GM23338 (cell line): ENCODE results near the gene GAGE12J. TPM values are rescaled to one million over a fixed set of nuclear protein-coding genes. Genes with fewer than 3 reads are reported as not detected.

Experiments
- ATAC-seq: fragments of 200-7000 bp; cut with Tn5 transposase; 3 replicates; pipeline ENCODE4 v1.9.1; 2020
- DNase-seq: peaks from one replicate; pipeline ENCODE4 v3.0.0-alpha.2; 2015; ENCODE audit warnings: low spot score
- H2AFZ ChIP-seq: fragments of 200-600 bp; sonication (generic); 2 replicates; pipeline ENCODE4 v1.8.0; 2016; ENCODE audit warnings: antibody characterized with exemption, mild to moderate bottlenecking, moderate library complexity
- H3F3A ChIP-seq: fragments of 200-600 bp; sonication (generic); replicated peaks from 2 replicates; pipeline ENCODE4 v1.8.0; 2017; ENCODE audit warnings: antibody characterized with exemption, mixed run types, low read depth
- H3K27ac ChIP-seq: fragments of 200-600 bp; sonication (generic); 2 replicates; pipeline ENCODE4 v1.6.1; 2016; ENCODE audit warnings: low read depth
- H3K27me3 ChIP-seq: fragments of 200-600 bp; sonication (generic); 2 replicates; pipeline ENCODE4 v1.8.0; 2016; ENCODE audit warnings: mild to moderate bottlenecking, mixed run types, moderate library complexity; ENCODE audit not compliant: insufficient read depth
- H3K36me3 ChIP-seq: fragments of 200-600 bp; sonication (generic); 2 replicates; pipeline ENCODE4 v1.8.0; 2016; ENCODE audit warnings: mild to moderate bottlenecking; ENCODE audit not compliant: insufficient read depth
- H3K4me1 ChIP-seq: fragments of 200-600 bp; sonication (generic); 2 replicates; pipeline ENCODE4 v1.8.0; 2016; ENCODE audit warnings: mild to moderate bottlenecking, moderate library complexity; ENCODE audit not compliant: insufficient read depth
- H3K4me2 ChIP-seq: fragments of 200-600 bp; sonication (generic); 2 replicates; pipeline ENCODE4 v1.7.1; 2017; ENCODE audit warnings: mixed run types
- H3K4me3 ChIP-seq: fragments of 200-600 bp; sonication (generic); 2 replicates; pipeline ENCODE4 v1.6.1; 2016; ENCODE audit warnings: mixed run types
- H3K79me2 ChIP-seq: fragments of 200-600 bp; sonication (generic); replicated peaks from 2 replicates; pipeline ENCODE4 v1.8.0; 2017; ENCODE audit warnings: mild to moderate bottlenecking; ENCODE audit not compliant: insufficient read depth
- H3K9me2 ChIP-seq: fragments of 200-600 bp; sonication (generic); 2 replicates; pipeline ENCODE4 v1.8.0; 2017; ENCODE audit not compliant: insufficient read depth
- H4K20me1 ChIP-seq: fragments of 200-600 bp; sonication (generic); replicated peaks from 2 replicates; pipeline ENCODE4 v1.8.0; 2017; ENCODE audit warnings: mild to moderate bottlenecking; ENCODE audit not compliant: insufficient read depth
- H3K27ac Mint-ChIP-seq: 2 replicates; pipeline ENCODE4 v1.8.0; 2020; ENCODE audit warnings: inconsistent platforms, mild to moderate bottlenecking, moderate library complexity, mixed read lengths
- H3K27me3 Mint-ChIP-seq: 3 replicates; pipeline ENCODE4 v1.8.0; 2022; ENCODE audit warnings: low read depth, mild to moderate bottlenecking, moderate library complexity, mixed read lengths, inconsistent platforms; ENCODE audit not compliant: insufficient read depth, poor library complexity
- H3K36me3 Mint-ChIP-seq: 3 replicates; pipeline ENCODE4 v1.8.0; 2021; ENCODE audit warnings: low read depth, mild to moderate bottlenecking, inconsistent platforms, moderate library complexity, mixed read lengths
- H3K4me1 Mint-ChIP-seq: 3 replicates; pipeline ENCODE4 v1.8.0; 2020; ENCODE audit warnings: mild to moderate bottlenecking, inconsistent platforms, mixed read lengths
- H3K4me3 Mint-ChIP-seq: 3 replicates; pipeline ENCODE4 v1.8.0; 2021; ENCODE audit warnings: moderate library complexity, mild to moderate bottlenecking, inconsistent platforms, mixed read lengths
- H3K9me3 Mint-ChIP-seq: 3 replicates; pipeline ENCODE4 v1.8.0; 2020; ENCODE audit warnings: moderate library complexity, mild to moderate bottlenecking, inconsistent platforms, mixed read lengths
- CREB1 ChIP-seq: fragments of 250-450 bp; sonication (Bioruptor Pico); IDR thresholded peaks from 2 replicates; pipeline ENCODE4 v1.5.0; 2020; ENCODE audit warnings: low read depth, mild to moderate bottlenecking, moderate library complexity
- CTCF ChIP-seq, 2 experiments: fragments of 200-600 bp in 1 of 2; sonication (generic) in 1 of 2; conservative IDR thresholded peaks; 2 replicates each; pipeline versions ENCODE4 v1.5.1 to v1.6.1; 2016 to 2017; ENCODE audit warnings: antibody characterized with exemption in 2 of 2, low read depth in 2 of 2, mild to moderate bottlenecking in 2 of 2, moderate library complexity in 1 of 2
- ETS1 ChIP-seq: IDR thresholded peaks from 2 replicates; pipeline ENCODE4 v1.6.1; 2016; ENCODE audit warnings: antibody characterized with exemption
- JUNB ChIP-seq: IDR thresholded peaks from one replicate; pipeline ENCODE4 v1.6.1; 2016; ENCODE audit warnings: antibody characterized with exemption; ENCODE audit not compliant: unreplicated experiment
- POLR2AphosphoS5 ChIP-seq: IDR thresholded peaks from 2 replicates; pipeline ENCODE4 v1.6.1; 2016; ENCODE audit warnings: antibody characterized with exemption, low read depth
- ZNF331 ChIP-seq: fragments of 250-450 bp; sonication (Bioruptor Pico); IDR thresholded peaks from 2 replicates; pipeline ENCODE4 v1.5.0; 2020; ENCODE audit warnings: low read depth, mild to moderate bottlenecking, moderate library complexity
- ZNF462 ChIP-seq: fragments of 250-450 bp; sonication (Bioruptor Pico); IDR thresholded peaks from 2 replicates; pipeline ENCODE4 v1.5.0; 2020; ENCODE audit warnings: mild to moderate bottlenecking, moderate library complexity
- polyA plus RNA-seq: library from polyadenylated mRNA; unstranded; fragments of >200 nt; fragmentation: Nextera tagmentation; extraction: Ambion mirVana; gene quantifications from 2 replicates; pipeline ENCODE4 v1.2.1, GENCODE V29; 2016
- total RNA-seq: library from RNA; depleted of rRNA; stranded (reverse); fragments of >200 nt; shearing (Covaris generic); gene quantifications from 2 replicates; pipeline ENCODE4 v1.2.3, GENCODE V29; 2014

The GAGE12J gene
- total and polyA plus RNA-seq, 2 experiments from 2014 or later = not detected

- no peak for TF ChIP-seq ETS1
- no peak for TF ChIP-seq CTCF (conservative IDR thresholded peaks at IDR 0.05; ENCODE audit: low read depth in 2 of 2)
- TF ChIP-seq POLR2AphosphoS5 = no peak
- no peak for TF ChIP-seq CREB1 (CRISPR knock-in tag)
Observed at GRCh38 chrX:49286581-49286980, 35.3 kb upstream of the GAGE12J start (continued).

- Histone ChIP-seq H3K79me2 (no peaks in the 10 kb centered on the region), H3F3A (no peaks in the 10 kb centered on the region), H3K4me2 (no peak overlapping the region), H3K27ac (no peak overlapping the region), H3K4me3 (no peak overlapping the region), H3K27me3 (no peaks in the 10 kb centered on the region), H2AFZ (no peak overlapping the region), H3K36me3 (no peaks in the 10 kb centered on the region), H3K9me2 (no peaks in the 10 kb centered on the region), H3K4me1 (no peaks in the 10 kb centered on the region), H4K20me1 (no peaks in the 10 kb centered on the region)
- DNase-seq (no peak), ATAC-seq (no peak)
- no peaks in the 10 kb centered on the region for H3K9me3 Mint-ChIP-seq
- H3K27ac Mint-ChIP-seq = no peak overlapping the region
- TF ChIP-seq ZNF331 (CRISPR knock-in tag) (no peak), ETS1 (no peak), CTCF (conservative IDR thresholded peaks at IDR 0.05; ENCODE audit: low read depth in 2 of 2) (no peak), JUNB (no peak), ZNF462 (no peak), CREB1 (CRISPR knock-in tag) (no peak)
- peaks cover 2% of the 10 kb centered on the region; the same call in 2 of the 3 replicates for H3K36me3 Mint-ChIP-seq
- peaks cover 5% of the 10 kb centered on the region for H3K27me3 Mint-ChIP-seq
- no peak overlapping the region for H3K4me3 Mint-ChIP-seq
- peaks cover 7% of the 10 kb centered on the region; the same call in 2 of the 3 replicates for H3K4me1 Mint-ChIP-seq
Observed at GRCh38 chrX:49287665-49288064, 34.2 kb upstream of the GAGE12J start.
